Endothelial cell of umbilical vein (primary cell): ENCODE measurements around the gene FOCAD. TPM values are rescaled to one million over a fixed set of nuclear protein-coding genes. Genes with fewer than 3 reads are reported as not detected.

Experiments used
- BruUV-seq: library from RNA; stranded (reverse); fragments of 400-500 nt; replicated peaks from 2 replicates; lab custom pipeline; 2021; lab: Mats Ljungman, UMichigan
- CTCF ChIA-PET: fragments of 300-600, 350-600 bp; sonication (Branson Sonifier 250); formaldehyde crosslinking; loops from one replicate; lab custom pipeline; 2021; ENCODE audit warnings: antibody characterized with exemption, inconsistent platforms; lab: Charles Lee
- POLR2A ChIA-PET: fragments of 300-600, 350-600 bp; sonication (Branson Sonifier 250); formaldehyde crosslinking; loops from one replicate; lab custom pipeline; 2021; ENCODE audit warnings: antibody characterized with exemption, inconsistent platforms; lab: Charles Lee
- DNase-seq: peaks from one replicate; pipeline ENCODE4 v3.0.0-alpha.2; 2011; ENCODE audit warnings: low read depth, low spot score
- FAIRE-seq: peaks from 2 replicates; lab custom pipeline; 2011; peaks lifted over from hg19 to GRCh38; lab: Jason Lieb, UNC
- H2AFZ ChIP-seq: 2 replicates; pipeline ENCODE4 v1.6.0; 2012; ENCODE audit warnings: low read depth, low read length, control low read depth, inconsistent platforms
- H3K27ac ChIP-seq: 2 replicates; pipeline ENCODE4 v1.5.1; 2011; ENCODE audit warnings: low read depth, mild to moderate bottlenecking, control low read depth, low read length, moderate library complexity; ENCODE audit not compliant: insufficient read depth
- H3K27me3 ChIP-seq, 2 experiments: 2 replicates each; pipeline versions ENCODE4 v1.6.0 to v1.6.1; 2011; ENCODE audit warnings: low read length in 2 of 2, mixed read lengths in 1 of 2; ENCODE audit not compliant: control insufficient read depth in 2 of 2, insufficient read depth in 2 of 2
- H3K36me3 ChIP-seq, 2 experiments: 2 replicates in 1 of 2; 3 replicates in 1 of 2; pipeline ENCODE4 v1.5.1; 2011; ENCODE audit warnings: low read length in 2 of 2, mild to moderate bottlenecking in 1 of 2, moderate library complexity in 1 of 2; ENCODE audit not compliant: control insufficient read depth in 2 of 2, insufficient read depth in 2 of 2; ENCODE audit errors: extremely low read depth in 1 of 2
- H3K4me1 ChIP-seq: 3 replicates; pipeline ENCODE4 v1.5.1; 2011; ENCODE audit warnings: mild to moderate bottlenecking, low read length; ENCODE audit not compliant: control insufficient read depth, insufficient read depth; ENCODE audit errors: extremely low read depth
- H3K4me2 ChIP-seq: 2 replicates; pipeline ENCODE4 v1.6.1; 2011; ENCODE audit warnings: low read length, control low read depth, mixed read lengths; ENCODE audit not compliant: insufficient read depth
- H3K4me3 ChIP-seq, 3 experiments: fragments of 200-600 bp in 1 of 3; sonication (generic), shearing (Covaris generic) in 1 of 3; replicated peaks in 1 of 3; 2 replicates each; pipeline ENCODE4 v1.5.1; 2011 to 2016; ENCODE audit warnings: control low read depth in 3 of 3, low read length in 3 of 3, mild to moderate bottlenecking in 2 of 3, inconsistent platforms in 1 of 3, low read depth in 1 of 3, moderate library complexity in 1 of 3; ENCODE audit not compliant: insufficient read depth in 1 of 3
- H3K79me2 ChIP-seq: 2 replicates; pipeline ENCODE4 v1.6.0; 2012; ENCODE audit warnings: low read length, inconsistent platforms; ENCODE audit not compliant: control insufficient read depth, insufficient read depth
- H3K9ac ChIP-seq: replicated peaks from 2 replicates; pipeline ENCODE3; 2011; ENCODE audit warnings: low read length, control low read depth; ENCODE audit not compliant: insufficient read depth; ENCODE audit errors: extremely low read depth
- H3K9me1 ChIP-seq: replicated peaks from 3 replicates; pipeline ENCODE4 v1.6.0; 2011; ENCODE audit warnings: mild to moderate bottlenecking, low read length; ENCODE audit not compliant: control insufficient read depth, insufficient read depth; ENCODE audit errors: extremely low read depth
- H3K9me3 ChIP-seq: replicated peaks from 2 replicates; pipeline ENCODE4 v1.5.1; 2012; ENCODE audit warnings: low read length, inconsistent platforms; ENCODE audit not compliant: control insufficient read depth, insufficient read depth
- H4K20me1 ChIP-seq: replicated peaks from 2 replicates; pipeline ENCODE3; 2011; ENCODE audit warnings: mild to moderate bottlenecking, low read length; ENCODE audit not compliant: control insufficient read depth, insufficient read depth; ENCODE audit errors: extremely low read depth
- EZH2 ChIP-seq: IDR thresholded peaks from 2 replicates; pipeline ENCODE4 v1.6.1; 2012; ENCODE audit warnings: borderline replicate concordance, low read depth, mild to moderate bottlenecking, moderate library complexity, low read length, inconsistent platforms; ENCODE audit not compliant: severe bottlenecking
- FOS ChIP-seq: IDR thresholded peaks from 2 replicates; pipeline ENCODE4 v1.6.1; 2011; ENCODE audit warnings: mild to moderate bottlenecking, low read length, moderate library complexity, borderline replicate concordance; ENCODE audit not compliant: insufficient read depth
- GATA2 ChIP-seq: IDR thresholded peaks from 2 replicates; pipeline ENCODE4 v1.7.0; 2011; ENCODE audit warnings: low read depth, mild to moderate bottlenecking, moderate library complexity, mixed read lengths, low read length; ENCODE audit not compliant: insufficient read length, insufficient read depth
- JUN ChIP-seq: IDR thresholded peaks from 2 replicates; pipeline ENCODE4 v1.6.1; 2011; ENCODE audit warnings: borderline replicate concordance, low read depth; ENCODE audit not compliant: insufficient read length, insufficient read depth
- MYC ChIP-seq: IDR thresholded peaks from one replicate; pipeline ENCODE4 v1.6.1; 2011; ENCODE audit warnings: mild to moderate bottlenecking, low read depth, low read length
- POLR2A ChIP-seq: IDR thresholded peaks from 2 replicates; pipeline ENCODE4 v1.6.1; 2012; ENCODE audit warnings: low read depth, mild to moderate bottlenecking, control low read depth, low read length
- POLR2AphosphoS5 ChIP-seq: IDR thresholded peaks from 2 replicates; pipeline ENCODE4 v1.6.1; 2012; ENCODE audit warnings: low read depth, mild to moderate bottlenecking, control low read depth, low read length, moderate library complexity; ENCODE audit not compliant: insufficient read depth
- dilution Hi-C: fragments of 300-500 bp; cut with MboI; formaldehyde crosslinking; loops from one replicate; pipeline ENCODE4 v1.15.0; 2019; ENCODE audit warnings: low sequenced_read_pairs; ENCODE audit not compliant: extremely low pct_ligation_motif_present
- intact Hi-C: fragments of 100-400 bp; cut with micrococcal nuclease; formaldehyde crosslinking; loops from one replicate; pipeline ENCODE4 v1.10.0; 2022
- polyA plus RNA-seq, 4 experiments: library from polyadenylated mRNA; depleted of rRNA in 3 of 4; stranded (reverse) in 3 of 4; unstranded in 1 of 4; fragments of >200 nt; gene quantifications; 2 replicates each; pipeline versions ENCODE4 v1.2.1 to v1.2.3, GENCODE V29; 2011 to 2012; ENCODE audit warnings: missing spikeins in 1 of 4
- total RNA-seq: library from RNA; stranded (reverse); gene quantifications from 2 replicates; pipeline ENCODE4 v1.2.3, GENCODE V29; 2021
- TF ChIP-seq, protein P1 (sequence below): IDR thresholded peaks from 2 replicates; pipeline ENCODE4 v1.6.1; 2011; ENCODE audit not compliant: insufficient read depth, insufficient read length
- TF ChIP-seq, protein P2 (sequence below), 2 donors: IDR thresholded peaks; 1 replicate in 1 of 2; 2 replicates in 1 of 2; pipeline ENCODE4 v1.5.1; 2011; ENCODE audit warnings: low read length in 2 of 2, mild to moderate bottlenecking in 2 of 2, moderate library complexity in 2 of 2, control low read depth in 1 of 2, inconsistent platforms in 1 of 2, low read depth in 1 of 2; ENCODE audit not compliant: insufficient read depth in 1 of 2; ENCODE audit errors: extremely low read depth in 1 of 2

The FOCAD gene
- total and polyA plus RNA-seq, 2 donors (not counting 3 experiments of a cell fraction or from before 2014, with no cell fraction given), result 26.7 to 66.9 TPM

DNA sequence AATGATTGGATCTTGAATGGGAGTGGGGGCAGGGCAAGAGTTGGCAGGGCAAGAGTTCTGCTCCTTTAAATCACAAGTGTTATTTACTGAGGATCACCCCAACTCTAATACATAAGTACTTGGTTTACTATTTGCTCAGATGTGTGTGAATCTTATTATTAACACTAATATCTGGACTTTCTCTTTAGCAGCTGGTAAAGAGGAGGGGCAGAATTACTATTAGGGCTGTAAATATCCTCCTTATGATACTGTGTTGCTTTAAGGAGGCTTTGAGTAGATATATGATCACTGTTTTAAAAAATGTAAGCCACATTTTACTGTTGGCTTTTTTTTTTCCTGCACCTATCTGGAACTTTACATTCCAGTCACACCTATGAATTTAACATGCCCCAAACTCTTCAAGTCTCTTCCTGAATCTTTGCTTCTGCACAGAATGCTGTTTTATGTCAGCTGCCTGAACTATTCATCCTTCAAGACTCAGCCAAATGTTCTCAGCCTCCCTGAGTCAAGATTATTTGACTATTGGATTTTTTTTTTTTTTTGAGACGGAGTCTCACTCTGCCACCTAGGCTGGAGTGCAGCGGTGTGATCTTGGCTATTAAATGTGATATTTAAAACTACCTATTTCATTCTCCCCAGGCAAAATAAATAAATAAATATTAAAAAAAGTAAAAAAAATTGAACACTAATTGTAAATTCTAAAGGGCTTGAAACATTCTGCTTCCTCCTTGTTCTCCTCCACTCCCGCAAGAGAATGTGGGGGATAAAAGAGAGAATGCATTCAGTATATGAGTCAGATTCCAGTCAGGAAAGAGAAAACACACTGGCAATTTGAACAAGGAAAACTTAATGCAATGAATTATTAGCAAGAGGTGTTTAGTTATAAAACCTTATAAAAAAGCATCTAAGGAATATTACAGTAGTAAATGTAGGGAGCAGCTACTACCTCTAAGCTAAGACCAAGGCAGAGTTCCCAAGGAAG, 99.3 kb downstream of the FOCAD start:
- Histone ChIP-seq H3K36me3 (no peaks in the 10 kb centered on the region), H3K9me3 (no peaks in the 10 kb centered on the region), H3K9ac (no peak overlapping the region), H4K20me1 (peaks cover 3% of the 10 kb centered on the region), H3K79me2 (no peaks in the 10 kb centered on the region), H3K4me2 (no peak overlapping the region), H3K27me3 (no peaks in the 10 kb centered on the region), H3K4me1 (no peaks in the 10 kb centered on the region), H2AFZ (no peak overlapping the region), H3K9me1 (no peaks in the 10 kb centered on the region), H3K27ac (no peak overlapping the region), H3K4me3 (no peak overlapping the region)
- BruUV-seq, result no TSS peak
- ChIA-PET POLR2A (interaction anchor here (1.2 kb wide), 1 partner anchor 99 kb away, joined by 3 read pairs; the partner anchor contains the start of gene FOCAD), CTCF (interaction anchor here (1.1 kb wide), 1 partner anchor 35 kb away, joined by 3 read pairs; no protein-coding TSS in a partner anchor)
- dilution Hi-C loops, result no loop called here
- FAIRE-seq, result no peak
- intact Hi-C loops, result no loop called here
- no peak for TF ChIP-seq MYC
- TF ChIP-seq, protein P1, sequence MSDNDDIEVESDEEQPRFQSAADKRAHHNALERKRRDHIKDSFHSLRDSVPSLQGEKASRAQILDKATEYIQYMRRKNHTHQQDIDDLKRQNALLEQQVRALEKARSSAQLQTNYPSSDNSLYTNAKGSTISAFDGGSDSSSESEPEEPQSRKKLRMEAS, result no peak
- TF ChIP-seq, protein P2, sequence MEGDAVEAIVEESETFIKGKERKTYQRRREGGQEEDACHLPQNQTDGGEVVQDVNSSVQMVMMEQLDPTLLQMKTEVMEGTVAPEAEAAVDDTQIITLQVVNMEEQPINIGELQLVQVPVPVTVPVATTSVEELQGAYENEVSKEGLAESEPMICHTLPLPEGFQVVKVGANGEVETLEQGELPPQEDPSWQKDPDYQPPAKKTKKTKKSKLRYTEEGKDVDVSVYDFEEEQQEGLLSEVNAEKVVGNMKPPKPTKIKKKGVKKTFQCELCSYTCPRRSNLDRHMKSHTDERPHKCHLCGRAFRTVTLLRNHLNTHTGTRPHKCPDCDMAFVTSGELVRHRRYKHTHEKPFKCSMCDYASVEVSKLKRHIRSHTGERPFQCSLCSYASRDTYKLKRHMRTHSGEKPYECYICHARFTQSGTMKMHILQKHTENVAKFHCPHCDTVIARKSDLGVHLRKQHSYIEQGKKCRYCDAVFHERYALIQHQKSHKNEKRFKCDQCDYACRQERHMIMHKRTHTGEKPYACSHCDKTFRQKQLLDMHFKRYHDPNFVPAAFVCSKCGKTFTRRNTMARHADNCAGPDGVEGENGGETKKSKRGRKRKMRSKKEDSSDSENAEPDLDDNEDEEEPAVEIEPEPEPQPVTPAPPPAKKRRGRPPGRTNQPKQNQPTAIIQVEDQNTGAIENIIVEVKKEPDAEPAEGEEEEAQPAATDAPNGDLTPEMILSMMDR (IDR thresholded peaks at IDR 0.05; ENCODE audit: extremely low read depth in 1 of 2, insufficient read depth in 1 of 2, low read depth in 1 of 2, low read length in 2 of 2), result no peak
- no peak for TF ChIP-seq FOS
- no peak for TF ChIP-seq GATA2
- TF ChIP-seq EZH2, result no peak
- no peak for TF ChIP-seq POLR2AphosphoS5
- no peak for TF ChIP-seq JUN
- no peak for TF ChIP-seq POLR2A
- no peak for DNase-seq
